T-helper 1 cell treated with Interleukin-12 subunit alpha and Interleukin-12 subunit beta and Interleukin-4 antibody, amounts not matched to agents 30 ng/mL and 1 ng/mL, for 36 hours (primary cell): ENCODE results near the gene IFRD2. TPM values are rescaled to one million over a fixed set of nuclear protein-coding genes. Genes with fewer than 3 reads are reported as not detected.

Experiments
- intact Hi-C: fragments of 100-400 bp; cut with micrococcal nuclease; formaldehyde crosslinking; loops from one replicate; pipeline ENCODE4 v1.15.1; 2024
- total RNA-seq: library from RNA; stranded (reverse); gene quantifications from 2 replicates; pipeline ENCODE4 v1.2.3, GENCODE V29; 2022

Gene IFRD2
- total RNA-seq, 1 donor from 2014 or later: 91.1 TPM

DNA sequence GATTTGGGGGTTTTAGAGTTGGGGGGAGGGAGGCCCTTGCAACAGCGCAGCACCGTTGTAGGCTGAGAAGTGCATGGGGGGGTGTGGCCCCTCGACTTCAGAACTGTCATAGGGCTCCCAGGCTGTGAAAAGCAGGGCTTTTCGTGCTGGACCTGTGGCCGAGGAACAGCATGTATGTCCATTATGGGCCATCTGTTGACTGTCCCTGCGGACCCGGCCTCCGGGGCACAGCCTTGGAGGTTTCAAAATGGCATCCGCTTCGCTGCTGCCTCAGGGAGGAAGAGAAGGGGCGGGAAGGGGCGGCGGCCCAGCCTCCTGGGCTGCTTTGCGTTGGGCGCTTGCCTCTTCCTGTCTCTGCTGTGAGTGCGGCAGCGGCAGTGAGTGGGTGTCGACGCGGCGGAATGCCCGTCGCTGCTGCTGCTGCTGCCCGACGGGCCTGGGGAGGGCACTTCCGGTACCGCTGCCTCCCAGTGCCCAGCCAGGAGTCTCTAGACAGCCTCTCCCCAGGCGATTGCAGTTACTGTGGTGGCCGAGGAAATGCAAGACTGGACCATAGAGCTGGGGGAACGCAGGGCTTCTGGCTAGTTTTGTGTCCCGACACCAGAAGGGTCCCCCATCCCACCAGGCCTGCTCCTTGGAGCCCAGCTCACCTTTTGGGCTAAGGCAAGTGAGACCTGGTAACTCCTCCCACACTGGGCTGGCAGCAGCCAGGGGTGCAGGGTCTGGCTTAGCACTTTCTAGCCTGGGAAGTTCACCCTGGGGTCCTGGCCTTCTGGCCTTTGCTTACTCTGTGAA is 54.3 kb downstream of the IFRD2 start:
- intact Hi-C loops: loop anchor here (1.0 to 10.0 kb wide), 9 partner anchors 22 to 1434 kb away; partner anchors contain the start of genes CISH, GMPPB, IMPDH2 and INKA1

Other genes starting within 250 kb of the IFRD2 start
- 214 and 218 TPM in 2 replicates for gene RBM5, start 203.5 kb downstream of the IFRD2 start, total RNA-seq
- 0.22 TPM in 1 of 2 replicates, not detected in the other for gene SEMA3F, start 137.1 kb downstream of the IFRD2 start, total RNA-seq
- gene GNAT1, start 100.8 kb downstream of the IFRD2 start, total RNA-seq: not detected in 2 replicates
- not detected in 2 replicates for gene SLC38A3, start 87.2 kb downstream of the IFRD2 start, total RNA-seq
- 451 and 460 TPM in 2 replicates for gene GNAI2, start 56.2 kb downstream of the IFRD2 start, total RNA-seq
- gene SEMA3B, start 23.3 kb downstream of the IFRD2 start, total RNA-seq: 1.2 TPM in 2 replicates
- not detected in 2 replicates for gene LSMEM2, start 13.3 kb downstream of the IFRD2 start, total RNA-seq
- gene HYAL3, start 7.0 kb upstream of the IFRD2 start, total RNA-seq: 12.5 and 15.6 TPM in 2 replicates
- 28.3 and 30.8 TPM in 2 replicates for gene NAA80, start 7.0 kb upstream of the IFRD2 start, total RNA-seq
- 0.29 and 0.32 TPM in 2 replicates for gene HYAL1, start 11.1 kb upstream of the IFRD2 start, total RNA-seq
- gene HYAL2, start 30.3 kb upstream of the IFRD2 start, total RNA-seq: 6.5 and 7.9 TPM in 2 replicates
- gene TUSC2, start 35.8 kb upstream of the IFRD2 start, total RNA-seq: 23.1 and 25.7 TPM in 2 replicates
- gene RASSF1, start 48.4 kb upstream of the IFRD2 start, total RNA-seq: 70.3 and 70.4 TPM in 2 replicates
- gene ZMYND10, start 53.3 kb upstream of the IFRD2 start, total RNA-seq: 1.2 and 1.6 TPM in 2 replicates
- gene NPRL2, start 58.3 kb upstream of the IFRD2 start, total RNA-seq: 42.3 and 51.8 TPM in 2 replicates
- 44.4 and 45.6 TPM in 2 replicates for gene CYB561D2, start 58.4 kb upstream of the IFRD2 start, total RNA-seq
- 23.1 and 23.3 TPM in 2 replicates for gene TMEM115, start 67.1 kb upstream of the IFRD2 start, total RNA-seq
- 1.7 and 1.8 TPM in 2 replicates for gene CACNA2D2, start 211.2 kb upstream of the IFRD2 start, total RNA-seq